HG03432 (cell line): ENCODE results near the gene PANX3.

Experiments
- ATAC-seq: cut with Tn5 transposase; IDR thresholded peaks from one replicate; pipeline ENCODE4 v1.9.1; 2021; ENCODE audit warnings: mild to moderate bottlenecking, moderate library complexity; ENCODE audit not compliant: unreplicated experiment

PANX3 gene

GRCh38 chr11:124656774-124657630, 45.8 kb downstream of the PANX3 start:
- no peak for ATAC-seq

- ATAC-seq, result no peak
These were observed 46.7 kb downstream of the PANX3 start for GRCh38 chr11:124657904-124658303.

- no peak for ATAC-seq
These were observed 47.3 kb downstream of the PANX3 start for GRCh38 chr11:124658501-124658900.

- ATAC-seq, result no peak
These were observed 47.8 kb downstream of the PANX3 start for GRCh38 chr11:124658986-124659385.

- no peak for ATAC-seq
These were observed 50.3 kb downstream of the PANX3 start for GRCh38 chr11:124661553-124661952.

GRCh38 chr11:124662106-124662505, 50.9 kb downstream of the PANX3 start:
- ATAC-seq, result no peak

- ATAC-seq, result no peak
These were observed 52.6 kb downstream of the PANX3 start for GRCh38 chr11:124663861-124664260.

GRCh38 chr11:124667601-124668000, 56.4 kb downstream of the PANX3 start:
- ATAC-seq, result no peak

GRCh38 chr11:124669193-124669592, 58.0 kb downstream of the PANX3 start:
- ATAC-seq, result peak; percentile 25
